GM10248 (cell line): ENCODE data around the gene GPR78.

Source experiments
- CTCF ChIA-PET: fragments of 300-600 bp; sonication (Branson Sonifier 250); formaldehyde crosslinking; extraction: SDS; loops from one replicate; lab custom pipeline; 2021; ENCODE audit warnings: antibody characterized with exemption; lab: Yijun Ruan, JAX
- POLR2A ChIA-PET: fragments of 350-650 bp; sonication (Branson Sonifier 250); formaldehyde crosslinking; extraction: SDS; loops from one replicate; lab custom pipeline; 2020; ENCODE audit warnings: antibody characterized with exemption; lab: Yijun Ruan, JAX
- DNase-seq: peaks from one replicate; pipeline ENCODE4 v3.0.0; 2012; ENCODE audit errors: extremely low spot score
- CTCF ChIP-seq: IDR thresholded peaks from 2 replicates; pipeline ENCODE4 v1.5.1; 2012; ENCODE audit warnings: mild to moderate bottlenecking, low read depth; ENCODE audit errors: extremely low read depth, missing control alignments, control extremely low read depth

Gene GPR78

GRCh38 chr4:8582941-8583654 lies 2.9 kb downstream of the GPR78 start:
- no peak for TF ChIP-seq CTCF
- POLR2A ChIA-PET: no interaction called here
- DNase-seq: no peak
- CTCF ChIA-PET: interaction anchor here (1.5 kb wide), 1 partner anchor 36 kb away, joined by 4 read pairs; no protein-coding TSS in a partner anchor

- ChIA-PET CTCF (interaction anchor here (1.5 kb wide), 1 partner anchor 37 kb away, joined by 4 read pairs; no protein-coding TSS in a partner anchor), POLR2A (no interaction called here)
- TF ChIP-seq CTCF: no peak
- DNase-seq: no peak
These were observed 3.4 kb downstream of the GPR78 start for GRCh38 chr4:8583655-8584025.

GRCh38 chr4:8585186-8585585 lies 5.0 kb downstream of the GPR78 start:
- CTCF ChIA-PET: no interaction called here
- POLR2A ChIA-PET: no interaction called here
- no peak for TF ChIP-seq CTCF
- DNase-seq: no peak

GRCh38 chr4:8585721-8586212 lies 5.6 kb downstream of the GPR78 start:
- TF ChIP-seq CTCF: no peak
- no peak for DNase-seq
- ChIA-PET POLR2A (no interaction called here), CTCF (interaction anchor here (0.6 to 0.9 kb wide), 2 partner anchors 115 to 117 kb away, joined by 3 to 4 read pairs; no protein-coding TSS in a partner anchor)

GRCh38 chr4:8586246-8586645 lies 6.1 kb downstream of the GPR78 start:
- no peak for TF ChIP-seq CTCF

GRCh38 chr4:8586671-8587468 lies 6.7 kb downstream of the GPR78 start:
- DNase-seq: no peak
- TF ChIP-seq CTCF: no peak
- ChIA-PET POLR2A (no interaction called here), CTCF (interaction anchor here (0.6 to 1.8 kb wide), 3 partner anchors 21 to 118 kb away, joined by 3 to 5 read pairs (median 4); no protein-coding TSS in a partner anchor)

More at GRCh38 chr4:8586246-8586645, 6.1 kb downstream of the GPR78 start:
- POLR2A ChIA-PET: no interaction called here
- CTCF ChIA-PET: interaction anchor here (0.6 to 1.8 kb wide), 3 partner anchors 21 to 118 kb away, joined by 3 to 5 read pairs (median 4); no protein-coding TSS in a partner anchor
- DNase-seq: no peak
